Measurements from ENCODE around the gene TEKT2. TPM values are rescaled to one million over a fixed set of nuclear protein-coding genes. Genes with fewer than 3 reads are reported as not detected.

Gene TEKT2
- total and polyA plus RNA-seq, 2 donors (not counting 3 experiments of a cell fraction or from before 2014, with no cell fraction given), result 0.38 to 0.61 TPM

- H3K9me3 ChIP-seq (replicated peaks; ENCODE audit: control insufficient read depth, insufficient read depth, low read length), result no peaks in the 10 kb centered on the region
- H3K4me3 ChIP-seq (replicated peaks in 1 of 3; ENCODE audit: insufficient read depth in 1 of 3, low read depth in 1 of 3, low read length in 3 of 3), result no peak overlapping the region
- DNase-seq (ENCODE audit: low read depth, low spot score) (no peak), FAIRE-seq (no peak)
- ChIA-PET CTCF (interaction anchor here (1.0 to 1.5 kb wide), 3 partner anchors 21 to 75 kb away, joined by 3 to 6 read pairs (median 4); no protein-coding TSS in a partner anchor), POLR2A (no interaction called here)
- no TSS peak for BruUV-seq (replicated peaks)
- H3K4me1 ChIP-seq (ENCODE audit: control insufficient read depth, extremely low read depth, insufficient read depth, low read length), result no peaks in the 10 kb centered on the region
- no peak overlapping the region for H2AFZ ChIP-seq (ENCODE audit: low read depth, low read length)
- no peaks in the 10 kb centered on the region for H3K9me1 ChIP-seq (replicated peaks; ENCODE audit: control insufficient read depth, extremely low read depth, insufficient read depth, low read length)
- dilution Hi-C loops (cut with MboI; ENCODE audit: extremely low pct_ligation_motif_present, low sequenced_read_pairs) (no loop called here), intact Hi-C loops (cut with micrococcal nuclease) (no loop called here)
- H3K27ac ChIP-seq (ENCODE audit: insufficient read depth, low read depth, low read length), result no peak overlapping the region
- no peaks in the 10 kb centered on the region for H4K20me1 ChIP-seq (replicated peaks; ENCODE audit: control insufficient read depth, extremely low read depth, insufficient read depth, low read length)
- no peaks in the 10 kb centered on the region for H3K36me3 ChIP-seq (ENCODE audit: control insufficient read depth in 2 of 2, extremely low read depth in 1 of 2, insufficient read depth in 2 of 2, low read length in 2 of 2)
- H3K4me2 ChIP-seq (ENCODE audit: insufficient read depth, low read length), result no peak overlapping the region
- no peak overlapping the region for H3K9ac ChIP-seq (replicated peaks; ENCODE audit: extremely low read depth, insufficient read depth, low read length)
- H3K79me2 ChIP-seq (ENCODE audit: control insufficient read depth, insufficient read depth, low read length), result no peaks in the 10 kb centered on the region
- no peaks in the 10 kb centered on the region for H3K27me3 ChIP-seq (ENCODE audit: control insufficient read depth in 2 of 2, insufficient read depth in 2 of 2, low read length in 2 of 2)
- TF ChIP-seq MYC (IDR thresholded peaks at IDR 0.05; ENCODE audit: low read depth, low read length) (no peak), POLR2AphosphoS5 (IDR thresholded peaks at IDR 0.05; ENCODE audit: insufficient read depth, low read depth, low read length) (no peak), FOS (IDR thresholded peaks at IDR 0.05; ENCODE audit: borderline replicate concordance, insufficient read depth, low read length) (no peak), POLR2A (IDR thresholded peaks at IDR 0.05; ENCODE audit: low read depth, low read length) (no peak), EZH2 (IDR thresholded peaks at IDR 0.05; ENCODE audit: borderline replicate concordance, low read depth, low read length, severe bottlenecking) (no peak), CTCF (IDR thresholded peaks at IDR 0.05; ENCODE audit: extremely low read depth in 1 of 2, insufficient read depth in 1 of 2, low read depth in 1 of 2, low read length in 2 of 2) (no peak), JUN (IDR thresholded peaks at IDR 0.05; ENCODE audit: borderline replicate concordance, insufficient read depth, insufficient read length, low read depth) (no peak), MAX (IDR thresholded peaks at IDR 0.05; ENCODE audit: insufficient read depth, insufficient read length) (no peak), GATA2 (IDR thresholded peaks at IDR 0.05; ENCODE audit: insufficient read depth, insufficient read length, low read depth, low read length) (no peak)
These were observed 28.9 kb downstream of the TEKT2 start for GRCh38 chr1:36112823-36113222.
